WERI-Rb-1 (cell line): ENCODE results near the gene ARHGEF12.

Experiments
- DNase-seq: peaks from one replicate; pipeline ENCODE4 v3.0.0-alpha.2; 2020
- H3K27ac ChIP-seq: fragments of 250-450 bp; sonication (Bioruptor Pico); 2 replicates; pipeline ENCODE4 v1.5.1; 2020; ENCODE audit warnings: mild to moderate bottlenecking, moderate library complexity
- H3K27me3 ChIP-seq: fragments of 250-450 bp; sonication (Bioruptor Pico); 2 replicates; pipeline ENCODE4 v1.5.1; 2021; ENCODE audit warnings: mild to moderate bottlenecking, low read depth, moderate library complexity; ENCODE audit not compliant: insufficient read depth, severe bottlenecking
- H3K36me3 ChIP-seq: fragments of 250-450 bp; sonication (Bioruptor Pico); 2 replicates; pipeline ENCODE4 v1.5.1; 2020; ENCODE audit warnings: mild to moderate bottlenecking, moderate library complexity
- H3K4me3 ChIP-seq: 2 replicates; pipeline ENCODE4 v1.5.1; 2011; ENCODE audit warnings: low read depth, mild to moderate bottlenecking, control low read depth, low read length
- H3K9me3 ChIP-seq: fragments of 250-450 bp; sonication (Bioruptor Pico); 2 replicates; pipeline ENCODE4 v1.5.1; 2021; ENCODE audit warnings: mild to moderate bottlenecking, moderate library complexity; ENCODE audit not compliant: severe bottlenecking
- CTCF ChIP-seq: IDR thresholded peaks from 2 replicates; pipeline ENCODE4 v1.5.1; 2011; ENCODE audit warnings: low read depth, mild to moderate bottlenecking, control low read depth, inconsistent platforms, low read length

ARHGEF12 gene

GRCh38 chr11:120511116-120511819, 175.1 kb downstream of the ARHGEF12 start, which contains the start of gene GRIK4:
Gene GRIK4, plus strand, starts transcription at chr11:120511748. Its CDS starts 148,571 bp downstream, at chr11:120660319.
- no peaks in the 10 kb centered on the region for H3K36me3 ChIP-seq
- no peaks in the 10 kb centered on the region for H3K9me3 ChIP-seq
- no peaks in the 10 kb centered on the region for H3K27me3 ChIP-seq
- H3K4me3 ChIP-seq, result peak within 1 kb of the TSS; percentile 59
- H3K27ac ChIP-seq, result peak within 1 kb of the TSS; percentile 77
- TF ChIP-seq CTCF, result peak; percentile 84
- peak; percentile 89 for DNase-seq

DNA sequence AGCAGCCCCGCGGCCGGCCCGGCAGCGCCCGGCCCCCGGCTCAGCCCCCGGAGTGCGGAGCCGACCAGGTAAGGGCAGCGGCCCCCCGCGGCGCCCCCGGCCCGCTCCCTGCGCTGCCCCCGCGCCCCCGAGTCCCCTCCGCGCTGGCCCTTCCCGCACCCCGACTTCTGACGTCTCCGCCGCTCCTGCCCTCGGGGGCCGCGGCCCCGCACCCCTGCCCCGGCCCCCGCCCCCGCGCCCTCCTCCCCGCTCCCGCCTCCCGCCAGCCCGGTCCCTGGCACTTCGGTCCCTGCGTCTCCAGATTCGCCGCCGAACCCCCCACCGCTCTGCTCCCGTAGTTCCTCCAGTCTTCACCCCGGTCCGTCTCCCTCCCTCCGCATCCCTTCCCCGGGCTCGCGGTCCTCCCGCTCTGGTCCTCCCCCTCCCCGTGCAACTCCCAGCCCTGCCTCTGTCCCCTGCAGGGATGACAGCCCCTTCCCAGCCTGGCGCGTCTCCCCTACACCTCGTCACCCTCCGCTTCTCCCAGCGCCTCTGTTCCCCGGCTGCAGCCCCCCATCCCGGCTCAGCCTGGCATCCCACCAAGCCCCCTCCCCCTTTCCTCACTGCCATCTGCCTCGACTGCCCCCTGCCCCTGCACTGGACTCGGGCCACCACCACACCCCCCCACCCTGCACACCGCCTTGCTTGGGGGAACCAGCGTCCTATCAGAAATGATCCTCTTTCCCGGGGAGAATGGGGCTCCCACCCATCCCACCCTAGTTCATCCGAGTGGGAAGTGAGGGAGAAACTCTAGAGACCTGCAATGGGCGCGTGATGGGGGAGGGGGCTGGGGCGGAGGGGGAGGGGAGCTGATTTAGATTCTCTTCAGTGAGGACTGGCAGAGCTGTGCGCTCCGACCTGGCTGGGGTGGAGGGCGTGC, 175.9 kb downstream of the ARHGEF12 start:
- H3K27me3 ChIP-seq, result no peaks in the 10 kb centered on the region
- H3K9me3 ChIP-seq, result no peaks in the 10 kb centered on the region
- H3K4me3 ChIP-seq, result peak overlapping the region; percentile 59
- peak; percentile 31 for DNase-seq
- no peak for TF ChIP-seq CTCF
- no peaks in the 10 kb centered on the region for H3K36me3 ChIP-seq
- no peak overlapping the region for H3K27ac ChIP-seq

DNA sequence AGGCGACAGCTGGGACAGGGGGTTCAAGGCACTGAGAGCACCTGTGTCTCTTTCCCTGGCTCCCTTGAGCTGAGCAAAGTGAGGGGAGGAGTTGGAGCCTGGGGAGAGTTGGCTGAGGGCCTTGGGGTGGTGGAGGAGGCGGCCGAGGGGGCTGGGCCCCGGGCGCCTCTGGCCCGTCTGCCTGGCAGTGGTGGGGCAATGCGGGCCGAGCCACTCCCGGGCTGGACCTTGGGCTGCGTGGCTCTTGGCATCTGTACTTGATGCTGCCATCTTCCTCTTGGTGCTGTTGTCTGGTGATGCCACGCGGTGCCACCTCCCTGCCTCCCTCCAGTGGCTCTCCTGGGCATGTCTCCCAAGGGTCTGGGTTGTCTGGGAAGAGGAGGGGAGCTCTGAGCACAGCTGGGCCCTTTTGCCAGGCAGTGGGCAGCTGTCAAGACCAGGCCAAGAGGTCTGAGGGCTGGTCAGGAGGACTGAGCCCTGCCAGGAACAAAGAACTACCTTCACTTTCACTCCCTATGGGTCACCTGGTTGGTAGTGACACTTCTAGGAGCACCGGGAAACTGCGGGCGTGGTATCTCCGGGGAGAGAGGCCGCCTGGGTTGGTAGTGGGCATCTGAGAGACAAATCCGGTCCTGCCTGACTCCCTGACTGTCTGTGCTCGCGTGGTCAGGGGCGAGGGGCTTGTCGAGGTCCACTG, 176.7 kb downstream of the ARHGEF12 start:
- peak; percentile 31 for DNase-seq
- no peak overlapping the region for H3K27ac ChIP-seq
- no peaks in the 10 kb centered on the region for H3K36me3 ChIP-seq
- H3K4me3 ChIP-seq, result 0 out of 2 replicates have a peak overlapping the region, but pooled peaks have one; percentile 59
- no peaks in the 10 kb centered on the region for H3K9me3 ChIP-seq
- H3K27me3 ChIP-seq, result no peaks in the 10 kb centered on the region
- TF ChIP-seq CTCF, result 0 out of 2 replicates have a peak, but pooled peaks have one; percentile 25

GRCh38 chr11:120513436-120514315, 177.5 kb downstream of the ARHGEF12 start:
- no peaks in the 10 kb centered on the region for H3K36me3 ChIP-seq
- no peak for DNase-seq
- no peak overlapping the region for H3K4me3 ChIP-seq
- no peak for TF ChIP-seq CTCF
- no peaks in the 10 kb centered on the region for H3K27me3 ChIP-seq
- H3K27ac ChIP-seq, result no peak overlapping the region
- no peaks in the 10 kb centered on the region for H3K9me3 ChIP-seq

- no peak for DNase-seq
- TF ChIP-seq CTCF, result no peak
- H3K9me3 ChIP-seq, result no peaks in the 10 kb centered on the region
- no peaks in the 10 kb centered on the region for H3K27me3 ChIP-seq
- H3K4me3 ChIP-seq, result no peak overlapping the region
- H3K27ac ChIP-seq, result no peak overlapping the region
- H3K36me3 ChIP-seq, result no peaks in the 10 kb centered on the region
Measured at GRCh38 chr11:120514541-120515121, 178.4 kb downstream of the ARHGEF12 start.
